COR-L47 (cell line): ENCODE measurements around the gene HSP90AB1.

ENCODE experiments used
- DNase-seq: peaks from one replicate; lab custom pipeline; 2025; lab: John Stamatoyannopoulos, UW

HSP90AB1 gene

GRCh38 chr6:44289726-44290260 lies 42.9 kb downstream of the HSP90AB1 start:
- DNase-seq, result no peak

GRCh38 chr6:44291841-44292240 lies 44.9 kb downstream of the HSP90AB1 start:
- DNase-seq, result no peak

DNA sequence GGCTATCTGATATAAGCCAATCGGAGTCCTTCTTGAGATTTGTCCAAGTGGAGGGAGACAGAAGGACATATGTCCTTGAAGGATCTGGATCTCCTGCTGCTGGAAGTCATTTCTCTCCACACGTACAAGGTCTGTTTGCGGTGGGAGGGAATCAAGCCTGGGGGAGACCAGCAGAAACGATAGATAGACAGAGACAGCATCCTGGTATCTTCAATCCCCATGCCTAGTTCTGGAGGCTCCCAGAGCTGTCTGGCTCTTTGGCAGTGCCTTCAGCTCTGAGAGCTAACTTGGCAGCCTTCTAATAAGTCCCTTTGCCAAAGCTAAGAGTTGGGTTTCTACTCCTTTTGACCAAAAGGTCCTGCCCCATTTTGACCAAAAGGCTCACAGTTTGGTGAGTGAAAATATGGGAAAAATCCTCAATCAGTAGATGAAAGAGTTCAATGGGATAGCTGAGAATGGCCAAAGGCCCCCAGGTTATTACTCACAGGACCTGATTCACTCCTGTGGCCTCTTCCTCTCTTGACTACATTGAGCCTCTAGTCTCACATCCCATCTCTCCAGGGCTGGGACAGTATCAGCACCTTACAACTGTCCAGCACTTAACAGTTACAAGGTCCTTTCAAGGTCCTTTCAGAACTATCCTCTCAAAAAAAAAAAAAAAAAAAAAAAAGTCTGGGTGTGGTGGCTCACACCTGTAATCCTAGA lies 45.9 kb downstream of the HSP90AB1 start:
- DNase-seq, result no peak

GRCh38 chr6:44294832-44295791 lies 48.2 kb downstream of the HSP90AB1 start:
- no peak for DNase-seq

DNA sequence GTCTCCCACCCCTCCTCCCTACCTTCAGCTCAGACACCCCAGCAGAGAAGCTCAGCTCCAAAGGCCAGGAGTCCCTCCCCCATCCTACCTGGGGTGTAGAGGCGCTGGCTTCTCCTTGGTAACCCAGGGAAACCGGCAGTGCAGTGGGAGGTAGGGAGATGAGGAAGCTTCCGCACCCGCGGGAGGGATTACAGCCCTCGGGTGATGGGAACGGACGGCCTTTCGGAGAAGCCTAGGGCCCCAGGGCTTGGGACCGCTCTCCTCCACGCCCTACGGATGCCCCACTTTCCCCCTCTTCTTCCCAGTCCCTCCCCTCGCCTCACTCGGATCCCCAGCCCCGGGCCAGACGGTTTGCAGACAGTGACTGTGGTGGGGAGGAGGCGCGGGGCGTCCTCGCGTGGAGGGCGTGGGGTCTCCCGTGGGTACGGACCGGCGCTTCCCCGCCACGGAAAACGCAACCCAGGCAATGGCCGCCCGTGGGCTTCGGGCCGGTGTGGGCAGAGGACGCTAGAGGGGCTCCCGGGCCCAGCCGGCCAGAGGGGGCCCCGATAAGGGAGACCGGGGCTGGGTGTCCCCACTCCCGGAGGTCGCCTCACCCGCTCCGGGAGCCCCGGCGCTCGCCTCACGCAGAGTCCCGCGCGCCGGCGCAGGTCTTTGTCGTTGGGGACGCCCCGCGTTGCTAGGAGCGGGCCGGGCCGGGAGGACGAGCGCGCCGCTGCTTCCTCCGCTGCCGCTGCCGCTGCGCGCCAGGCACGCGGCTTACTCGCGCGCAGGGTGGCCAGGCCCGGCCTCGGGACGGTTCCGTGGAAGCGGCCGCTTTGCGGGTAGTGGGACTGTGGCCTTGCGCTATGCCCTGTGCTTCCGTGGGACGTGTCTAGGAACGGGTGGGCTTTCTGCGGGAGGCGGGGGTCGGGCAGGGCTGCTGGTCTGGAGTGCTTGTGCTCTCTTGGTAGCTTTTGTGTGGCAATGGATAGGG lies 50.5 kb downstream of the HSP90AB1 start:
- DNase-seq, result peak; percentile 32

- no peak for DNase-seq
These were observed 51.3 kb downstream of the HSP90AB1 start for GRCh38 chr6:44298055-44298803.

DNA sequence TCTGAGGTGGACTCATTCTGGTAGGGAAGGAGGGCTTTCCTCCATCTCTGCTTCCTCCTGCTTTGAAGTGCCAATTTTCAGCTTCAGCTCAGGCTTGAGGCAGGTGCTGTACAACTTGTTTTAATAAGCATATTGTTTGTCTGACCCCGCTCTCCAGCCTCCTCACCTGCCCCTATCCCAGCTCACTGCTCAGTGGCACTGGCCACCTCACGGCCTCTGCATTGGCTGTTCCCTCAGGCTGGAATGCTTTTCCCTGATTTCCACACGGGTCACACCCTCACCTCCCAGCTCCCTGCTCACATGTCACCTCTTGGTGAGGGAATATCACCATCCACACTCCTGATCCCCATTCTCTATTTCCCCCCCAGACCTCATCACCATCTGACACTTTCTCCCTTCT lies 52.0 kb downstream of the HSP90AB1 start:
- no peak for DNase-seq

DNA sequence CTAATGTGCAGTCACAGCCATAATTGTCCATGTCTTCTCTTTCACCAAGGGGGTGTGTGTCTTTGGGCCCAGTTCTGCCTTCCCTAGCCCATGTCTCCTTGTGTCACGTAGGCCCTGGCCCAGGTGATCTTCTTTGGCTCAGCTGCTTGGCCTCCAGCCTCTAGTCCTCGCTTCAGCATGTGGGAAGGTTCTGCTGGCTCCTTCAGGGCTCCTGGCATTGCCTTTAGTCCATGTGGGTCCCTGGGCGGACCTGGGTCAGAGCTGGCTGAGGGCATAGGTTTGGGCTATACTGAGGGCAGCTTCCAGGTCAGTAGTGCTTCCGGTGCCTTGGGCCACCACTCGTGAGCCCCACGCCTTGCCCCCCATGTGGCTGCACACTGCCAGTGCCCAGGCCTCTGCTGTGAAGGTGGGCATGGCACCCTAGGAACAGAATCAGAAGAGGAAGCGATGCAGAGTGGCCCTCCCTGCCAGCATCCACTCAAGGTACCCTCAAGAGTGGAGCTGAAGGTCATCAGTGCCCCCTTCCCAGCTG lies 53.5 kb downstream of the HSP90AB1 start:
- no peak for DNase-seq

DNA sequence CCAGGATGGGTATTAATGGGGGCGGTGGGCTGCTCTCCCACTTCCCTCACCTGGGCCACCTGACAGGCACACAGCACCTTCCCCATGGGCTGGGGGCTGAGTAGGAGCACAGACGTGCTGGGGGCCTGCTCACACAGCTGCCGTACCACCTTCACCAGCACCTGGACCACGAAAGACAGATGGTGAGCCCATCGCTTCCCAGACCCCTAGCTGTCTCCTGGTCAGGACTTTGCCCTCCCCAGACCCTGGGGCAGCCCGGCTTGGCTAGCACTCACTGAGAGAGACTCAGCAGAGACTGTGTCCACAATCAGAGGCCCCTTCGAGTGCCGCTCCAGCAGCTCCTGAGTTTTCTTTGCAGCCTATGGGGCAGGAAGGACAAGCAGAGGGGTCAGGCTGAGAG lies 54.2 kb downstream of the HSP90AB1 start:
- no peak for DNase-seq

- no peak for DNase-seq
These were observed 55.1 kb downstream of the HSP90AB1 start for GRCh38 chr6:44301782-44302564.

GRCh38 chr6:44302856-44303255 lies 56.0 kb downstream of the HSP90AB1 start:
- no peak for DNase-seq
